Measurements from ENCODE around the gene GHR. TPM values are rescaled to one million over a fixed set of nuclear protein-coding genes. Genes with fewer than 3 reads are reported as not detected.

GHR gene
- total RNA-seq, 2 donors from 2014 or later = 10.8 to 10.9 TPM

DNA sequence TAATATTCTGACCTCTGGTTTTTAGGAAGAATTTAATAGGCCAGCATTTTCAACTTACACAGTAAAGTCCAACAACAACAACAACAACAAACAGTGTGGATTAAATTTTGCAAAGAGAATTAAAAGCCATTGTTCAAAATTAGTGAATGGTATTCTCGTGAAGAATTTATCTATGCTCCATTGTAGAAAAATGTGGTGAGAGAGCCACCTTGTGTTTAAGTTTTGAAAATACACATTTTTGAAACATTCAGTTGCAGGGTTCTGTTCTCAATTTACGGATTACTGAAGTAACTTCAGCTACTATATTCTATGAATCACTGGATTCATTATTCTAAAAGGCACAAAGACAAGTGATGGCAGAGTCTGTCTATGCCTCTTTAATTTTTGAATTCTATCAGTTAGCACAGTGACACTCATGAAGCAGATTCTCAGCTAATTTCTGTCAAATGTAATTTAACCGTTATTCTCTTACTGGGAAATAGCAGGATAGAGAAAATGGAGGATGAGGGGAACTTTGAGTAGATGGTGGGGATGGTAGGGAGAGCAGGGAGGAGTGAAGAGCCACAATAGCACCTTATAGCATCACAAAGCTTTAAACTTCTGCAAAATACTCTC, 344.4 kb downstream of the GHR start:
- no peak for DNase-seq (ENCODE audit: low spot score)
- Histone ChIP-seq H3K9me3 (no peaks in the 10 kb centered on the region), H3K27ac (no peak overlapping the region), H3K4me3 (no peak overlapping the region), H3K27me3 (no peaks in the 10 kb centered on the region), H3K36me3 (no peaks in the 10 kb centered on the region), H3K4me1 (no peaks in the 10 kb centered on the region)
- TF ChIP-seq, protein P1, sequence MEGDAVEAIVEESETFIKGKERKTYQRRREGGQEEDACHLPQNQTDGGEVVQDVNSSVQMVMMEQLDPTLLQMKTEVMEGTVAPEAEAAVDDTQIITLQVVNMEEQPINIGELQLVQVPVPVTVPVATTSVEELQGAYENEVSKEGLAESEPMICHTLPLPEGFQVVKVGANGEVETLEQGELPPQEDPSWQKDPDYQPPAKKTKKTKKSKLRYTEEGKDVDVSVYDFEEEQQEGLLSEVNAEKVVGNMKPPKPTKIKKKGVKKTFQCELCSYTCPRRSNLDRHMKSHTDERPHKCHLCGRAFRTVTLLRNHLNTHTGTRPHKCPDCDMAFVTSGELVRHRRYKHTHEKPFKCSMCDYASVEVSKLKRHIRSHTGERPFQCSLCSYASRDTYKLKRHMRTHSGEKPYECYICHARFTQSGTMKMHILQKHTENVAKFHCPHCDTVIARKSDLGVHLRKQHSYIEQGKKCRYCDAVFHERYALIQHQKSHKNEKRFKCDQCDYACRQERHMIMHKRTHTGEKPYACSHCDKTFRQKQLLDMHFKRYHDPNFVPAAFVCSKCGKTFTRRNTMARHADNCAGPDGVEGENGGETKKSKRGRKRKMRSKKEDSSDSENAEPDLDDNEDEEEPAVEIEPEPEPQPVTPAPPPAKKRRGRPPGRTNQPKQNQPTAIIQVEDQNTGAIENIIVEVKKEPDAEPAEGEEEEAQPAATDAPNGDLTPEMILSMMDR (IDR thresholded peaks at IDR 0.05) = peak; percentile 16 to 69

DNA sequence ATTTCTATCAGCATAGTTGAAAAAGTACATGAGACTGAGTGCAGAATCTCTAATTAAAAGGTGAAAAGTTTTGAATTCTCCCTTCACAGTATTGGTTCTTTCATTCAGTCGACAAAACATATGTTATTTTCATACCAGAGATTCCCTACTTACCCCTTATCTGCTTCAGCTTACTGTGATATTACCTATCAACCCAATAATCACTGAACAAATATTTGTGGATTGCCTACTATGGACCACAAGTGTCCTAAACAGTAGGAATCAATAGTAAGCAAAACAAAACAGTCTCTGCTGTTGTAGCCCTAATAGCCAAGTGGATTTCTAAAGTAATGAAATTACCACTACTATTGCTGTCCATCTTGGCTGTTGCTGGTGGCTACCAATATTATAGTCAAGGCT, 344.9 kb downstream of the GHR start:
- no peak overlapping the region for H3K27ac ChIP-seq
- DNase-seq (ENCODE audit: low spot score) = no peak
- no peaks in the 10 kb centered on the region for H3K9me3 ChIP-seq
- no peaks in the 10 kb centered on the region for H3K36me3 ChIP-seq
- TF ChIP-seq, protein P1 (IDR thresholded peaks at IDR 0.05) = no peak
- H3K4me1 ChIP-seq = no peaks in the 10 kb centered on the region
- no peaks in the 10 kb centered on the region for H3K27me3 ChIP-seq
- H3K4me3 ChIP-seq = no peak overlapping the region

DNA sequence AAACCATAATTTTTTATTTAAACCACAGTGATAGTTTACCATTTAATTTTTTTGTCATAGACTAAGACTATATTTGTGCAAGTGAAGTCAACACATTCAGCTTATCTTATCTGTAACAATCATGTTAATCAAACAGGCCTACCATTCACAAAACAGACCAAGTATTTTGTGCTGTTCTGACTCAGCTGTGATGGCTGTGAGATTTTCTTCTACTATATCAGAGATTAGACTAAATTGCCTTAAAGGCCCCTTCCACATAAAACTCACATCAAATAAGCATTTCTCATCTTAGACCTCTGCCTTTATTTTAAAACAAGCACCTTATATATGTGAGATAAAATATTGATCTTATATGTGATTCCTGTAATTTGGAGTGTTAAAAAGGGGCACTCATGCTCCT, 346.8 kb downstream of the GHR start:
- no peaks in the 10 kb centered on the region for H3K4me1 ChIP-seq
- TF ChIP-seq, protein P1 (IDR thresholded peaks at IDR 0.05) = no peak
- no peaks in the 10 kb centered on the region for H3K36me3 ChIP-seq
- no peak overlapping the region for H3K4me3 ChIP-seq
- no peak overlapping the region for H3K27ac ChIP-seq
- no peak for DNase-seq (ENCODE audit: low spot score)
- no peaks in the 10 kb centered on the region for H3K27me3 ChIP-seq
- H3K9me3 ChIP-seq = no peaks in the 10 kb centered on the region
